CD4-positive, alpha-beta T cell treated with Interleukin-10 for 1 hour (primary cell): Measurements from ENCODE around the gene SMARCA2.

Experiments
- DNase-seq: peaks from one replicate; pipeline ENCODE4 v3.0.0-alpha.2; 2020

SMARCA2 gene

GRCh38 chr9:2179567-2179966 lies 164.4 kb downstream of the SMARCA2 start:
- no peak for DNase-seq

- DNase-seq = no peak
These were observed 165.0 kb downstream of the SMARCA2 start for GRCh38 chr9:2180154-2180553.

- DNase-seq = no peak
These were observed 165.6 kb downstream of the SMARCA2 start for GRCh38 chr9:2180704-2181103.

GRCh38 chr9:2181792-2182191 lies 166.6 kb downstream of the SMARCA2 start:
- peak; percentile 7 for DNase-seq

GRCh38 chr9:2190939-2191608 lies 175.9 kb downstream of the SMARCA2 start:
- no peak for DNase-seq

- no peak for DNase-seq
These were observed 176.4 kb downstream of the SMARCA2 start for GRCh38 chr9:2191609-2191972.

GRCh38 chr9:2192356-2192979 lies 177.3 kb downstream of the SMARCA2 start:
- no peak for DNase-seq

GRCh38 chr9:2193552-2193951 lies 178.4 kb downstream of the SMARCA2 start:
- DNase-seq = no peak

- no peak for DNase-seq
These were observed 180.1 kb downstream of the SMARCA2 start for GRCh38 chr9:2195211-2195610.

- no peak for DNase-seq
These were observed 181.6 kb downstream of the SMARCA2 start for GRCh38 chr9:2196757-2197156.

- no peak for DNase-seq
These were observed 183.9 kb downstream of the SMARCA2 start for GRCh38 chr9:2198956-2199635.

- no peak for DNase-seq
These were observed 185.1 kb downstream of the SMARCA2 start for GRCh38 chr9:2199999-2200796.

- no peak for DNase-seq
These were observed 193.3 kb downstream of the SMARCA2 start for GRCh38 chr9:2208465-2208864.

GRCh38 chr9:2208991-2209390 lies 193.8 kb downstream of the SMARCA2 start:
- no peak for DNase-seq

GRCh38 chr9:2209400-2209799 lies 194.3 kb downstream of the SMARCA2 start:
- DNase-seq = no peak

- DNase-seq = no peak
These were observed 195.1 kb downstream of the SMARCA2 start for GRCh38 chr9:2210201-2210600.

- no peak for DNase-seq
These were observed 198.8 kb downstream of the SMARCA2 start for GRCh38 chr9:2213830-2214468.

- DNase-seq = no peak
These were observed 199.6 kb downstream of the SMARCA2 start for GRCh38 chr9:2214707-2215106.

- no peak for DNase-seq
These were observed 200.8 kb downstream of the SMARCA2 start for GRCh38 chr9:2215921-2216441.

GRCh38 chr9:2216591-2216990 lies 201.4 kb downstream of the SMARCA2 start:
- DNase-seq = no peak

GRCh38 chr9:2217540-2217939 lies 202.4 kb downstream of the SMARCA2 start:
- DNase-seq = no peak

GRCh38 chr9:2220036-2220435 lies 204.9 kb downstream of the SMARCA2 start:
- DNase-seq = no peak
